HepG2 (cell line): Measurements from ENCODE around the gene TTC39B. TPM values are rescaled to one million over a fixed set of nuclear protein-coding genes. Genes with fewer than 3 reads are reported as not detected.

ENCODE experiments used
- ATAC-seq: fragments of 200-7000 bp; cut with Tn5 transposase; 3 replicates; pipeline ENCODE4 v1.9.1; 2020; ENCODE audit warnings: mild to moderate bottlenecking, moderate library complexity
- BruUV-seq: library from RNA; stranded (reverse); fragments of 400-500 nt; replicated peaks from 2 replicates; lab custom pipeline; 2021; lab: Mats Ljungman, UMichigan
- CTCF ChIA-PET: fragments of 300-600 bp; formaldehyde crosslinking; extraction: SDS; loops from one replicate; lab custom pipeline; 2021; ENCODE audit warnings: low total read pairs, inconsistent platforms, low intra/inter-chr PET ratio; lab: Yijun Ruan, JAX
- POLR2A ChIA-PET: fragments of 350-600 bp; sonication (Branson Sonifier 250); formaldehyde crosslinking; loops from one replicate; lab custom pipeline; 2020; ENCODE audit warnings: antibody characterized with exemption, inconsistent platforms; lab: Yijun Ruan, JAX
- DNase-seq: peaks from one replicate; pipeline ENCODE4 v3.0.0-alpha.2; 2015; ENCODE audit warnings: low spot score
- FAIRE-seq: peaks from 3 replicates; lab custom pipeline; 2011; peaks lifted over from hg19 to GRCh38; lab: Jason Lieb, UNC
- H2AFZ ChIP-seq: one replicate; pipeline ENCODE4 v1.6.1; 2011; ENCODE audit warnings: low read length, inconsistent platforms
- H3K27ac ChIP-seq: fragments of 300-600 bp; 3 replicates; pipeline ENCODE4 v1.8.0; 2011; ENCODE audit warnings: mixed run types, mild to moderate bottlenecking, mixed read lengths, low read length, inconsistent platforms; ENCODE audit not compliant: insufficient read depth; ENCODE audit errors: extremely low read length
- H3K27me3 ChIP-seq, 2 experiments: fragments of 200-600 bp in 1 of 2; 2 replicates in 1 of 2; 3 replicates in 1 of 2; pipeline versions ENCODE4 v1.6.0 to v1.8.0; 2011; ENCODE audit warnings: low read length in 2 of 2, mild to moderate bottlenecking in 2 of 2, moderate library complexity in 2 of 2, inconsistent platforms in 1 of 2; ENCODE audit not compliant: insufficient read depth in 2 of 2, control insufficient read depth in 1 of 2
- H3K36me3 ChIP-seq, 2 experiments: fragments of 200-600 bp in 1 of 2; replicated peaks in 1 of 2; 2 replicates in 1 of 2; 3 replicates in 1 of 2; pipeline versions ENCODE4 v1.5.1 to v1.8.0; 2011; ENCODE audit warnings: low read length in 2 of 2, inconsistent platforms in 1 of 2; ENCODE audit not compliant: insufficient read depth in 2 of 2, control insufficient read depth in 1 of 2
- H3K4me1 ChIP-seq: 2 replicates; pipeline ENCODE4 v1.5.1; 2012; ENCODE audit warnings: low read length, inconsistent platforms; ENCODE audit not compliant: insufficient read depth
- H3K4me2 ChIP-seq: 2 replicates; pipeline ENCODE4 v1.6.0; 2011; ENCODE audit warnings: low read depth, low read length, inconsistent platforms
- H3K4me3 ChIP-seq, 3 experiments: fragments of 200-600 bp in 1 of 3; sonication (generic), shearing (Covaris generic) in 1 of 3; replicated peaks in 1 of 3; 2 replicates each; pipeline ENCODE4 v1.5.1; 2011 to 2016; ENCODE audit warnings: low read length in 3 of 3, inconsistent platforms in 2 of 3, low read depth in 2 of 3, mild to moderate bottlenecking in 2 of 3, control low read depth in 1 of 3, mixed read lengths in 1 of 3; ENCODE audit not compliant: insufficient read depth in 1 of 3
- H3K79me2 ChIP-seq: one replicate; pipeline ENCODE4 v1.6.1; 2011; ENCODE audit warnings: low read length, inconsistent platforms; ENCODE audit not compliant: insufficient read depth
- H3K9ac ChIP-seq: 2 replicates; pipeline ENCODE4 v1.6.0; 2011; ENCODE audit warnings: mild to moderate bottlenecking, low read depth, low read length, inconsistent platforms; ENCODE audit not compliant: insufficient read depth
- H3K9me3 ChIP-seq: 2 replicates; pipeline ENCODE4 v1.5.1; 2012; ENCODE audit warnings: mild to moderate bottlenecking, low read length
- H4K20me1 ChIP-seq: 2 replicates; pipeline ENCODE4 v1.6.0; 2011; ENCODE audit warnings: inconsistent platforms, mild to moderate bottlenecking, low read length, moderate library complexity; ENCODE audit not compliant: insufficient read depth
- ASH2L ChIP-seq: fragments of 300-600, 200-600 bp; sonication (generic); IDR thresholded peaks from 2 replicates; pipeline ENCODE4 v1.7.0; 2017; ENCODE audit warnings: low read depth, mild to moderate bottlenecking, moderate library complexity, mixed read lengths, low read length; ENCODE audit not compliant: insufficient read length
- IRF9 ChIP-seq: sonication (generic); formaldehyde crosslinking; IDR thresholded peaks from 2 replicates; pipeline ENCODE4 v1.8.0; 2022; ENCODE audit warnings: missing genetic modification reagents, mild to moderate bottlenecking, borderline replicate concordance
- NR3C1 ChIP-seq: sonication (generic); formaldehyde crosslinking; IDR thresholded peaks from 2 replicates; pipeline ENCODE4 v1.4.0; 2020; ENCODE audit warnings: missing genetic modification reagents
- SMYD3 ChIP-seq: sonication (generic); formaldehyde crosslinking; IDR thresholded peaks from 2 replicates; pipeline ENCODE4 v1.8.1; 2023; ENCODE audit warnings: mild to moderate bottlenecking, missing genetic modification reagents
- STAG1 ChIP-seq: sonication (generic); formaldehyde crosslinking; IDR thresholded peaks from 2 replicates; pipeline ENCODE4 v1.4.0; 2020; ENCODE audit warnings: missing genetic modification reagents
- ZHX2 ChIP-seq, 2 experiments: sonication (generic) in 1 of 2; formaldehyde crosslinking in 1 of 2; IDR thresholded peaks; 2 replicates each; pipeline versions ENCODE4 v1.6.1 to v1.9.0; 2014 to 2022; ENCODE audit warnings: antibody characterized with exemption in 1 of 2, borderline replicate concordance in 1 of 2, inconsistent platforms in 1 of 2, low read depth in 1 of 2, missing genetic modification reagents in 1 of 2
- WGBS: methylation state at CpG from one replicate; pipeline ENCODE4 v1.1.6; 2017; ENCODE audit warnings: low lambda C conversion rate; 5-methylcytosine and 5-hydroxymethylcytosine counted together
- in situ Hi-C: cut with HindIII; loops from 2 replicates; pipeline ENCODE4 v1.10.0; 2017; ENCODE audit warnings: low pct_unique_long_range_greater_than_20kb; ENCODE audit not compliant: extremely low pct_ligation_motif_present
- intact Hi-C: fragments of 100-400 bp; cut with micrococcal nuclease; formaldehyde crosslinking; loops from one replicate; pipeline ENCODE4 v1.10.0; 2022; ENCODE audit not compliant: unreplicated experiment
- polyA plus RNA-seq, 8 experiments: library from polyadenylated mRNA; depleted of rRNA in 3 of 8; stranded (reverse) in 7 of 8; unstranded in 1 of 8; fragments of >200 nt; fragmentation: Illumina TruSeq in 4 of 8; extraction: Trizol in 4 of 8; gene quantifications; 2 replicates each; pipeline versions ENCODE4 v1.2.1 to v1.2.3, GENCODE V29; 2011 to 2016; ENCODE audit warnings: low read depth in 4 of 8, missing spikeins in 1 of 8, mixed read lengths in 1 of 8; ENCODE audit not compliant: insufficient read depth in 1 of 8
- total RNA-seq, 5 experiments: library from RNA; depleted of rRNA; stranded (reverse); fragments of >200 nt; fragmentation: Illumina TruSeq; extraction: Trizol; gene quantifications; 2 replicates each; pipeline ENCODE4 v1.2.3, GENCODE V29; 2016; ENCODE audit warnings: low read depth in 1 of 5

Gene TTC39B
- total and polyA plus RNA-seq, 2 of the 13 experiments (the other 11 are each of a cell fraction or from before 2014, with no cell fraction given): 14.3 to 19.4 TPM

GRCh38 chr9:15271403-15271802 is 35.6 kb downstream of the TTC39B start:
- 93% methylated on average over 7 of the region's 7 CpGs for WGBS
- intact Hi-C loops (no loop called here), in situ Hi-C loops (no loop called here)
- H3K36me3 ChIP-seq: peaks cover 0 to 6% of the 10 kb centered on the region in 2 experiments; a peak in 4 of 5 replicates
- H3K4me1 ChIP-seq: peaks cover 12% of the 10 kb centered on the region
- BruUV-seq: no TSS peak
- no peak overlapping the region for H3K4me2 ChIP-seq
- H3K79me2 ChIP-seq: peaks cover 25% of the 10 kb centered on the region
- TF ChIP-seq STAG1: peak; percentile 6; the same call in 1 of the 2 replicates
- TF ChIP-seq NR3C1: no peak
- no peak for TF ChIP-seq ZHX2 (IDR thresholded peaks at IDR 0.05; ENCODE audit: low read depth)
- TF ChIP-seq ZHX2 (CRISPR knock-in tag; IDR thresholded peaks at IDR 0.05; ENCODE audit: borderline replicate concordance): no peak
- no peak for TF ChIP-seq SMYD3 (CRISPR knock-in tag)
- TF ChIP-seq IRF9 (CRISPR knock-in tag): no peak
- no peak for TF ChIP-seq ASH2L
- ATAC-seq (no peak), FAIRE-seq (no peak), DNase-seq (no peak)
- ChIA-PET POLR2A (no interaction called here), CTCF (no interaction called here)
- H3K9ac ChIP-seq: no peak overlapping the region
- H4K20me1 ChIP-seq: no peaks in the 10 kb centered on the region
- no peak overlapping the region for H3K27ac ChIP-seq
- H2AFZ ChIP-seq: no peak overlapping the region
- no peaks in the 10 kb centered on the region for H3K27me3 ChIP-seq
- no peak overlapping the region for H3K4me3 ChIP-seq
- no peaks in the 10 kb centered on the region for H3K9me3 ChIP-seq
